ENCODE measurements around the gene SLC26A9. TPM values are rescaled to one million over a fixed set of nuclear protein-coding genes. Genes with fewer than 3 reads are reported as not detected.
"Not testable (repeated sequence)": the region's sequence is repeated elsewhere in the genome, so short reads cannot be mapped to it uniquely, and the experiment has no call there.

SLC26A9 gene
- total and polyA plus RNA-seq, 2 donors (not counting 1 experiment from before 2014, with no cell fraction given): not detected

- no peak overlapping the region for H3K4me2 ChIP-seq (ENCODE audit: extremely low read depth, insufficient read depth, low read length)
- H3K79me2 ChIP-seq (ENCODE audit: control insufficient read depth, insufficient read depth, low read length): no peaks in the 10 kb centered on the region
- no peak overlapping the region for H2AFZ ChIP-seq (ENCODE audit: low read length)
- H3K4me3 ChIP-seq (replicated peaks in 1 of 4; ENCODE audit: control extremely low read depth in 1 of 4, insufficient read depth in 1 of 4, low read depth in 3 of 4, low read length in 4 of 4): no peak overlapping the region
- no peaks in the 10 kb centered on the region for H3K4me1 ChIP-seq (ENCODE audit: control insufficient read depth, extremely low read depth, insufficient read depth, low read length)
- H3K27me3 ChIP-seq (ENCODE audit: control insufficient read depth, insufficient read depth, low read length): no peaks in the 10 kb centered on the region
- H3K9ac ChIP-seq (ENCODE audit: insufficient read depth, low read length): no peak overlapping the region
- no peak for TF ChIP-seq EZH2 (IDR thresholded peaks at IDR 0.05; ENCODE audit: low read length, missing control alignments)
- TF ChIP-seq, protein P1, sequence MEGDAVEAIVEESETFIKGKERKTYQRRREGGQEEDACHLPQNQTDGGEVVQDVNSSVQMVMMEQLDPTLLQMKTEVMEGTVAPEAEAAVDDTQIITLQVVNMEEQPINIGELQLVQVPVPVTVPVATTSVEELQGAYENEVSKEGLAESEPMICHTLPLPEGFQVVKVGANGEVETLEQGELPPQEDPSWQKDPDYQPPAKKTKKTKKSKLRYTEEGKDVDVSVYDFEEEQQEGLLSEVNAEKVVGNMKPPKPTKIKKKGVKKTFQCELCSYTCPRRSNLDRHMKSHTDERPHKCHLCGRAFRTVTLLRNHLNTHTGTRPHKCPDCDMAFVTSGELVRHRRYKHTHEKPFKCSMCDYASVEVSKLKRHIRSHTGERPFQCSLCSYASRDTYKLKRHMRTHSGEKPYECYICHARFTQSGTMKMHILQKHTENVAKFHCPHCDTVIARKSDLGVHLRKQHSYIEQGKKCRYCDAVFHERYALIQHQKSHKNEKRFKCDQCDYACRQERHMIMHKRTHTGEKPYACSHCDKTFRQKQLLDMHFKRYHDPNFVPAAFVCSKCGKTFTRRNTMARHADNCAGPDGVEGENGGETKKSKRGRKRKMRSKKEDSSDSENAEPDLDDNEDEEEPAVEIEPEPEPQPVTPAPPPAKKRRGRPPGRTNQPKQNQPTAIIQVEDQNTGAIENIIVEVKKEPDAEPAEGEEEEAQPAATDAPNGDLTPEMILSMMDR (conservative IDR thresholded peaks at IDR 0.05 in 1 of 2, IDR thresholded peaks at IDR 0.05 in 1 of 2; ENCODE audit: low read depth in 1 of 2, low read length in 2 of 2): no peak
- H3K36me3 ChIP-seq (ENCODE audit: control insufficient read depth, insufficient read depth, low read length): no peaks in the 10 kb centered on the region
- DNase-seq (ENCODE audit: low read depth in 2 of 2): peak; percentile 11 to 57
- no peak overlapping the region for H3K27ac ChIP-seq (ENCODE audit: insufficient read depth, low read length)
- H3K9me3 ChIP-seq (ENCODE audit: control insufficient read depth, insufficient read depth, low read depth, low read length): no peaks in the 10 kb centered on the region
- no peaks in the 10 kb centered on the region for H4K20me1 ChIP-seq (ENCODE audit: control insufficient read depth, extremely low read depth, insufficient read depth, low read length)
Observed at GRCh38 chr1:205913451-205914154, 29.7 kb downstream of the SLC26A9 start.

- no peaks in the 10 kb centered on the region for H3K27me3 ChIP-seq (ENCODE audit: control insufficient read depth, insufficient read depth, low read length)
- no peak overlapping the region for H2AFZ ChIP-seq (ENCODE audit: low read length)
- no peak overlapping the region for H3K27ac ChIP-seq (ENCODE audit: insufficient read depth, low read length)
- no peak overlapping the region for H3K9ac ChIP-seq (ENCODE audit: insufficient read depth, low read length)
- H4K20me1 ChIP-seq (ENCODE audit: control insufficient read depth, extremely low read depth, insufficient read depth, low read length): no peaks in the 10 kb centered on the region
- no peaks in the 10 kb centered on the region for H3K9me3 ChIP-seq (ENCODE audit: control insufficient read depth, insufficient read depth, low read depth, low read length)
- H3K36me3 ChIP-seq (ENCODE audit: control insufficient read depth, insufficient read depth, low read length): no peaks in the 10 kb centered on the region
- no peaks in the 10 kb centered on the region for H3K79me2 ChIP-seq (ENCODE audit: control insufficient read depth, insufficient read depth, low read length)
- no peak overlapping the region for H3K4me2 ChIP-seq (ENCODE audit: extremely low read depth, insufficient read depth, low read length)
- TF ChIP-seq, protein P1 (conservative IDR thresholded peaks at IDR 0.05 in 1 of 2, IDR thresholded peaks at IDR 0.05 in 1 of 2; ENCODE audit: low read depth in 1 of 2, low read length in 2 of 2): peak; percentile 43 to 59
- TF ChIP-seq EZH2 (IDR thresholded peaks at IDR 0.05; ENCODE audit: low read length, missing control alignments): no peak
- no peaks in the 10 kb centered on the region for H3K4me1 ChIP-seq (ENCODE audit: control insufficient read depth, extremely low read depth, insufficient read depth, low read length)
- peak in 1 of 2 donors; percentile 34 for DNase-seq (ENCODE audit: low read depth in 2 of 2)
- H3K4me3 ChIP-seq (replicated peaks in 1 of 4; ENCODE audit: control extremely low read depth in 1 of 4, insufficient read depth in 1 of 4, low read depth in 3 of 4, low read length in 4 of 4): no peak overlapping the region
Observed at GRCh38 chr1:205907794-205908193, 35.5 kb downstream of the SLC26A9 start.

DNA sequence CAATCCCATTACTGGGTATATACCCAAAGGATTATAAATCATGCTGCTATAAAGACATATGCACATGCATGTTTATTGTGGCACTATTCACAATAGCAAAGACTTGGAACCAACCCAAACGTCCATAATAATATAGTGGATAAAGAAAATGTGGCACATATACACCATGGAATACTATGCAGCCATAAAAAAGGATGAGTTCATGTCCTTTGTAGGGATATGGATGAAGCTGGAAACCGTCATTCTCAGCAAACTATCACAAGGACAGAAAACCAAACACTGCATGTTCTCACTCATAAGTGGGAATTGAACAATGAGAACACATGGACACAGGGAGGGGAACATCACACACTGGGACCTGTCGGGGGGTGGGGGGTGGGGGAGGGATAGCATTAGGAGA, 38.2 kb downstream of the SLC26A9 start:
- not testable (repeated sequence) for H3K9ac ChIP-seq (ENCODE audit: insufficient read depth, low read length); H3K27me3 ChIP-seq (ENCODE audit: control insufficient read depth, insufficient read depth, low read length); H3K36me3 ChIP-seq (ENCODE audit: control insufficient read depth, insufficient read depth, low read length); H3K27ac ChIP-seq (ENCODE audit: insufficient read depth, low read length); H4K20me1 ChIP-seq (ENCODE audit: control insufficient read depth, extremely low read depth, insufficient read depth, low read length); DNase-seq (ENCODE audit: low read depth in 2 of 2); H3K4me1 ChIP-seq (ENCODE audit: control insufficient read depth, extremely low read depth, insufficient read depth, low read length); H3K9me3 ChIP-seq (ENCODE audit: control insufficient read depth, insufficient read depth, low read depth, low read length); H3K4me3 ChIP-seq (replicated peaks in 1 of 4; ENCODE audit: control extremely low read depth in 1 of 4, insufficient read depth in 1 of 4, low read depth in 3 of 4, low read length in 4 of 4); H2AFZ ChIP-seq (ENCODE audit: low read length); H3K4me2 ChIP-seq (ENCODE audit: extremely low read depth, insufficient read depth, low read length); H3K79me2 ChIP-seq (ENCODE audit: control insufficient read depth, insufficient read depth, low read length)
